Endometrial microvascular endothelial cells (primary cell): Measurements from ENCODE around the gene DCHS2. TPM values are rescaled to one million over a fixed set of nuclear protein-coding genes. Genes with fewer than 3 reads are reported as not detected.

Experiments
- in situ Hi-C: cut with HindIII; loops from 2 replicates; pipeline ENCODE4 v1.10.0; 2017; ENCODE audit warnings: low sequenced_read_pairs, low pct_unique_long_range_greater_than_20kb; ENCODE audit errors: inconsistent ontology term
- total RNA-seq: library from RNA; depleted of rRNA; stranded (reverse); fragments of >200 nt; gene quantifications from one replicate; pipeline ENCODE4 v1.2.3, GENCODE V29; 2015; ENCODE audit errors: inconsistent ontology term

DCHS2 gene
- total RNA-seq, 1 donor from 2014 or later = not detected

DNA sequence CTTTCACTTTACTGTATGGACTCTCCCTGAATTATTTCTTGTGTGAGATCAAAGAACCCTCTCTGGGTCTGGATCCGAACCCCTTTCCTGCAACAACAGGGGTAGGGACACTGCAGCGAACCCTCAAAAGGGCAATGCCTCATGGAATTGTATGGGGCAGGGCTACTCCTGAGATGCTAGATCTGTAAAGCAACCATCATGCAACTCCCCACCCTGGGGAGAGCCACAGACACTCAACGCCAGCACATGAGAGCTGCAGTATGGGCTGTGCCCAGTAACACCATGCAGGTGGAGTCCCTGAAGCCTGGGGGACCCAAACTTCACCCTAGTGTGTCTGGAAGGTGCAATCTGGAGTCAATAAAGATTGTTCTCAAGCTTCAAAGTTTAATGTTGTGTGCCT, 304.7 kb downstream of the DCHS2 start:
- in situ Hi-C loops = no loop called here

DNA sequence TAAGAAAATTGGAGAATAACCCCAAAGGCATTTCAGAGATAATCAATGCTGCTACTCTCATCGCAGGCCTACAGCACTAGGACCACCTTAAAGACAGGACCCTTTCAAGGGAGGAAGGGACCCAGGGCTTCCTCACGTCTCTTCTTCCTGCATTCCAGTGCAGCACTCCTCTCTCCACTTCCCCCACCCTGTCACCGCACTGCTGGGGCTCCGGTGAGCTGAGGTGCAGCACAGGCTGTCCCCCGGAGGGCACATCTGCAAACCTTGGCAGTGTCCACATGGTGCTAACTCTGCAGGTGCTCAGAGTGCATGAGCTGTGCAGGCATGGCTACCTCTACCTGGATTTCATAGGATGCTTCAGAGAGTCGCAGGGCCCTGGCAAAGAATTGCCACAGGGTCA, 305.6 kb downstream of the DCHS2 start:
- in situ Hi-C loops = no loop called here

DNA sequence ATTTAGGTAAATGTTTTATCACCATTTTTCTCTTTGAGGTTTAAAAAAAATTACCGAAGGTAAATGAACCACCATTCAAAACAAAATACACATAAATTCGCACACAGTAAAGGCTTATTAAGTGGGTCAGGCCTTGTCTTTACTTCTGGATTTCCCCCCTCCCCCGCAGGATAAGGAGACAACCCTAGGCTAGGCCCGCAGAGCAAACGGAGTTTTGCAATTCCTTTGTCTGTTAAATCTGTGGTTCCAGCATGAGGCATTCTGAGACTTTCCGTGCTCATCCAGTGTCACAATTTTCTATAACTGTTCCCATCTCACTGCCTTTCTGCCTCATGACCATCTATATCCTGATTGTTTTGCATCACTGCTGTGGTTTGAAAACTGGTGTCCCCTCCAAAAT, 307.4 kb downstream of the DCHS2 start:
- in situ Hi-C loops = no loop called here

- in situ Hi-C loops = no loop called here
Measured at GRCh38 chr4:154183264-154183663, 308.3 kb downstream of the DCHS2 start.

Other genes starting within 250 kb of the DCHS2 start
- gene PLRG1, start 58.6 kb upstream of the DCHS2 start, total RNA-seq = 73.2 TPM
- gene FGB, start 71.2 kb upstream of the DCHS2 start, total RNA-seq = not detected
- not detected for gene FGA, start 98.9 kb upstream of the DCHS2 start, total RNA-seq
- not detected for gene FGG, start 120.9 kb upstream of the DCHS2 start, total RNA-seq